HG03196 (cell line): ENCODE results near the gene C6orf118.

ENCODE experiments used
- ATAC-seq: cut with Tn5 transposase; IDR thresholded peaks from one replicate; pipeline ENCODE4 v1.9.1; 2021; ENCODE audit not compliant: unreplicated experiment

The C6orf118 gene

DNA sequence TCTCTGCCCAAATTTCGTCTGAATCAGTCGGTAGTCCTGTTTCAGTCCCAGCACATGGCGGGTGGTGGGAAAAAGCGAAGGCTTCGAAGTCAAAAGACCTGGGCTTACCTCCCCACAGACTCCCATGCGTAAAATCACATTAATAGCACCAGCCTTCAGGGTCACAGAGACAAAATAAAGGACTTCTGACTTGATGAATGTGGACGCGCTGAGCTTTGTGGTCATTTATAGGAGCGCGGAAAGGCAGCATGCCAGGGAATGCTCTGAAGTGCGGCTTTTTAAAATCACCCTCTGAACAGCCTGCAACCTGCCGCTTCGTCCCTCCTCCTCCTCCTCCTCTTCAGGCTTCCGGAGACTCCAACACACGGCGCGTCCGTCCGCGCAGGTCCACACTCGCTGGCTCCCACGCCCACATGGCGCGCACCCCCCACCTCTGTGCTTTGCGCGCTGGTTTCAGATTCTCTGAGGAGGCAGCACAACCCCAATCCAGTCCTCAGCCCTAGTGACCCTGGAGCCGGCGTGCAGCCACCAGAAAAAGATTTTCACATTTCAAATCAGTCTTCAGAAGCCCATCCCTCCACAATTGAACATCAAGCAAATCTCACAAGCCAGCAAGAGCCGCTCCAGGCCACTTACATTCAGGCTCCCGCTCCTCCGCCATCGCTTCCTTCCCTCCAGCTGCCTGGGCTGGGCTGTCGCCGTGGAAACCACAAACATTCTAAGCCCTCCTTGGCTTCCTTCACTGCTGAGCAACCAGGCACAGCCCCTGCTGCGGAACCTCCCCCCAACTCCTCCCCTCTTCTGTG is at the start of gene C6orf118:
TSS of gene C6orf118 (minus strand) at position 680 of the 806 bp plus-strand sequence. CDS start at position 661, 19 bp downstream.
- no peak for ATAC-seq

GRCh38 chr6:165345700-165346099 is 36.3 kb upstream of the C6orf118 start:
- no peak for ATAC-seq

- no peak for ATAC-seq
Measured at GRCh38 chr6:165340532-165340931, 31.1 kb upstream of the C6orf118 start.

DNA sequence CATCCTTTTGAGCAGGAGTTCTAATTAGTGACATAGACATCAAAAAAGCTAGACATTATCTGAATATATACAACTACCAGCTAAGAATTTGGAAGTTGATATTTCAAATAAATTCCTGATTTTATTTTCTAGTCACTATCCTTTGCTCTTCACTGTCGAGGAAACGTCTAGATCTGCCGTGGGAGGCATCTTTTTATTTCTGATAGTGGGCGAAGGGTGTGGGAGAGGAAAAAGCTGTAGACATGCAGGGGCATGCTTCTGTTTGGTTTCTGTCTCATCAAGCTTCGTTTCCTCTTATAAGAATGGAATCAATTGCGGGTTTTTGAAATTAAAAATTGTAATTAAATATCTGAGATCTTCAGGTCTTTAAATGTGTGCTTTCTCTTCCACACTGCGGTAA is 16.2 kb upstream of the C6orf118 start:
- no peak for ATAC-seq

DNA sequence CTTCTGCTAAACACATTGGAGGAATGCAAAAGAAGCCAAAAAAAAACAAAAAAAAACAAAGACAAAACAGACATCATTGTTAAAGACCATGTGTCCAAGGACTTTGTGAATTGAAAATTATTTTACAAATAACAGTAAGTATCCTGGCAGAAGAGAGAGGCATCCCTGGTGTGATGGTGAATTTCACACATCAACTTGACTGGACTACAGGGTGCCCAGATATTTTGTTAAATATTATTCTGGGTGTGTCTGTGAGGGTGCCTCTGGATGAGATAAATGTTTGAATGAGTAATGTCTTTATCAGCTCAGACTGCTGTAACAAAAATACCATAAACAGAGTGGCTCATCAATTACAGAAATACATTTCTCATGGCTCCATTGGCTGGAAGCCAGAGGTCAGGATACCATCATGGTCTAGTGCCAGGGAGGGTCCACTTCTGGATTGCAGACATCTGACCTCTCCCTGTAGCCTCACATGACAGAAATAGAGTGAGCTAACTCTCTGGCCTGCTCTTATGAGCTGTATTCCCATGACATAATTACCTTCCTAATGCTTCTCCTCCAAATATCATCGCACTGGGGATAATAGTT is 12.2 kb upstream of the C6orf118 start:
- no peak for ATAC-seq

- no peak for ATAC-seq
Measured at GRCh38 chr6:165321150-165321549, 11.7 kb upstream of the C6orf118 start.

GRCh38 chr6:165317723-165318122 is 8.3 kb upstream of the C6orf118 start:
- no peak for ATAC-seq

- ATAC-seq, result no peak
Measured at GRCh38 chr6:165306955-165307354, 2.5 kb downstream of the C6orf118 start.

GRCh38 chr6:165301372-165302246 is 7.8 kb downstream of the C6orf118 start:
- no peak for ATAC-seq

- ATAC-seq, result no peak
Measured at GRCh38 chr6:165300422-165300936, 8.9 kb downstream of the C6orf118 start.

DNA sequence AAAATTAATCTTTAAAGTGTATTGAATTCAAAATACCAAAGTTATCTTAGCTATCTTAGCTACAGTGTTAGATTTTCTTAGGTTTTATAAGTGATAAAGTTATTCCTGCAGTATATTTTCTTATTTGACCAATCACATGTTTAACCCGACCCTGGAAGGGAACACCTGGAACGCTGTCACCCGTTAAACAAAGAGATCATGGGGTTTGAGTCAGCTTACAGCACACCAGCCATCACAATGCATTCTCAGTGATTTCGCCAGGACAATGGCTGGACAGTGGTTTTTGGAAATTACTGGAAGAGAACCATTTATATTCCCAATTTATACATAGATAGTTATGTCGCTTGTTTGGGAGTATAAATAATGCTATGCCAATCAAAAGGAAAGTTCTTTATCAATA is 10.5 kb downstream of the C6orf118 start:
- ATAC-seq, result no peak

DNA sequence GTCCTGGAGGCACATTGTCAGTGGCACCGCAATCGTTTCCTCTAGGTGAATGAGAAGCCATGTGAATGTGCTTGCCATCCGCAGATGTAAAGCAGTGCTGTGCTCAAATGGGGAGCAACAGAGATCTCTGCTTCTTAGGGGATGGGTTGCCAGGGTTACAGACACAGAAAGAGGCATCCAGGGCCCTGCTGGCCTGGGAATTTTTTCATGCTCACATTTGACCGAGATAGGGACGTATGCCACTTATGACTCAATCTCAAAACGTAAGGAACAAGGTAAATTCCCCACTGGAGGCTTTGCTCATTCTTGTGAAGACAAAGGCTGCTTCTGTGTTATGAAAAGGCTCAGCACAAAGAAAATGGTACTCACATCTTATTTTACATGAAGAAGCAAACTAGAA is 11.0 kb downstream of the C6orf118 start:
- ATAC-seq, result no peak

DNA sequence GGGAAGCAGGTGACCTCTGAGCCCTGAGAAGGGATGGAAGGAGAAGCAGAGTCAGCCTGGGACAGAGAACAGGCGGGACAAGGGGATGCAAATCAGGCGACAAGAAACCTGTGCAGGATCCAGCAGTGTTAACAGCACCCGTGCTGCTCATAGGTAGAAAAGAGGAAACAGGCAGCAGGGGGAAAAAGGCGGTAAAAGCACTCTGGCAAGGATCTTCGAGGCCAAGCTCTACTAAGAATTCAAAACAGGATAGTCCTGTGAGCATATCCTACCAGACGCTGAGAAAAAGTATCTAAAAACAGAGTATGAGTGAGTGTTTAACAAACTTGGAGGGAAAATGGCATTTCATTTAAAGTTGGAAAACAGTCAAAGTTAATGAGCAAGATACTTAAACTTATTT is 16.7 kb downstream of the C6orf118 start:
- ATAC-seq, result no peak

DNA sequence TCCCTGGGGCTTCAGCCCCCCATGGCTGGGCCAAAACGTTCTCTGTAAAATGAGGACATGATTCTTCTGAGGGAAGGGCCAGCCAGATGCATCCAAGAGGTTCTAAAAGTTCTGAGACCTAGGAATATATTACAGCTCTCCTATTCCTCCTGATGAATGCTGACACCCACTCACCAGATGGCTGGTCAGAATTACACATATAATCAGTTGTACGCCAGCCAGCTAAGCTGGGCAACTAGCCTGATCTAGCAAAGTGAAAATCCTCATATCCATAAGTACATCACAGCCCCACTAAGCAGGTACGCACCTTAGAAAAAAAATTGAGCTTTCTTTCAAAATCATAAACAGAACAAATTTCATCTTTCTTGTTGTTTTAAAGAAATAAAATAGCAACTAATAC is 34.8 kb downstream of the C6orf118 start:
- ATAC-seq, result no peak

DNA sequence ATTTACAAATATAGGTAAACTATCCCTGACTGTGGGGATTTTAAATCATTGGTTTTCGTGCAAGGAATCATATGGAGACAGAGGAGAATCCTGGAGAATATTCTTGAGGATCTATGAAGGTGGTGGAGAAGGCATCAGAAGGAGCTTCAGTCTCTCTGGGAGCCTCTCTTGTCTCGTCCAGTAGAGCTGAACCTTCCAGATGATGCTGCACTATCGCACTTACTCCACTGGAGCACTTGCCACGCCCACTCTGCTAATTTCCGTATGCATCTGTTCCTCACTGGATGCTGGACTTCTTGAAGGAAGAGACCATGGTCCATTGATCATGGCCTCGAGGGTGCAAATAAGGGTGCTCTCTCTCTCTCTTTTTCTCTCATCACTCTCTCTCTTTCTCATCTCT is 36.8 kb downstream of the C6orf118 start:
- no peak for ATAC-seq

- ATAC-seq, result no peak
Measured at GRCh38 chr6:165268987-165269386, 40.4 kb downstream of the C6orf118 start.

GRCh38 chr6:165266621-165267020 is 42.8 kb downstream of the C6orf118 start:
- ATAC-seq, result no peak

DNA sequence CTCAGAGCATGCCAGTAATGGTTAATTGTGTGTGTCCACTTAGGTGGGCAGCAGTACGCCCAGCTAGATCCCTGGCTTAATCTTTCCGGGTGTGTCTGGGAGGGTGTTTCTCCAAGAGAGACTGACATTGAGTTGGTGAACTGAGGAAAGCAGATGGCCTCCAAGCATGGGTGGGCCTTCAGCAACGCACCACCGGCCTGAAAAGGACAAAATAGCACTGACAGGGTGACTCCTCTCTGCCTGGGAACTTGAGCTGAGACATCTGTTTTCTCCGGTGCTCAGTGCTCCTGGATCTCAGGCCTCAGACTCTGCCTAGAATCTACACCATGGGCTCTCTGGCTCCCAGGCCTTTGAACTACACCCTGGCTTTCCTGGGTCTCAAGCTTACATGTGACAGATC is 43.2 kb downstream of the C6orf118 start:
- ATAC-seq, result no peak

- ATAC-seq, result no peak
Measured at GRCh38 chr6:165260462-165260861, 48.9 kb downstream of the C6orf118 start.

GRCh38 chr6:165249808-165250207 is 59.6 kb downstream of the C6orf118 start:
- no peak for ATAC-seq

GRCh38 chr6:165245701-165246100 is 63.7 kb downstream of the C6orf118 start:
- ATAC-seq, result no peak
